Measurements from ENCODE around the gene TANGO2. TPM values are rescaled to one million over a fixed set of nuclear protein-coding genes. Genes with fewer than 3 reads are reported as not detected.

TANGO2 gene
- total RNA-seq, 1 donor from 2014 or later, result 20.9 TPM

DNA sequence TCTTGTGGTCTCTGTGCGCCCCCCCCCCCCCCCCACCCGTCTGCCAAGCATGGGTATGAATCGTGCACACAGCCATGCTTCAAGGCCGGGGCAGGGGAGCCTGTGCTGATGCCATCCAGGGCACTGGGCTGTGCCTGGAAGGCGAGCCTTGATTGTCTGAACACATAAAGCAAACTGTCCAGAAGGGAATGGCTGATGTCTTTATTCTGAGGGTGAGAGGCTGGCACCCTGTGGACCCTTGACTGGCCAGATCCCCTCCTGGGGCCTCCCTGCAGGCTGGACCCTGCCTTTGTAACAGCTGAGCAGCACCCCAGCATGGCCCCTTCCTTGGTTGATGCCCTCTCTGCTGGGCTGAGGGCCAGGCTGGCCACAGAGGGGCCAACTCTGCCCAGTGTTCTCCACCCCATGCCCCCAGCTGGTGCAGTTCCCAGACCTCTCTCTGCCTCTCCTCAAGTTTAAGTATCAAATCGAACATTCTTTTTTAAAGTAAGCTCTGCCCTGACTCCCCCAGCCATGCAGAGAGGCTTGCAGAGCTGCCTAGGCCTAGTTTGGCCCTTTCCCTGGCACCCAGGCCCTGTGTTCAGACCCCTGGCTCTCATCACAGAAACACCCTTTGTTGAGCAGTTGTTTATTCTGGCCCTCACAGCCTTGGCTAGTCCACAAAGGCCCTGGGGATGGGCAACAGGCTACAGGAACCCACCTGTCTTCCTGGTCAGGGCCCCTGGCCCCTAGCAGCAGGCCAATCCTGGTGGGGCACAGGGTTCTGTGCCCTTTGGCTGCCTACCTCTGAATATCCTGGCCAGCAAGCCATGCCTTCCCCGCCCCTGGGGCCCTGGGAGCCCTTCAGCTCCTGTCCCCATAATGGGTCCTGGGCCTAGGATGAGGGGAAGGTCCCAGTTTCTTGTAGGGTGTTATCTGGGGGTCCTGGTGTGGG is 91.0 kb downstream of the TANGO2 start:
- no peak overlapping the region for H3K4me3 ChIP-seq (ENCODE audit: low read depth, low read length)
- peaks cover 7% of the 10 kb centered on the region for H3K36me3 ChIP-seq (ENCODE audit: control insufficient read depth, insufficient read depth, low read length)
- TF ChIP-seq, protein P1, sequence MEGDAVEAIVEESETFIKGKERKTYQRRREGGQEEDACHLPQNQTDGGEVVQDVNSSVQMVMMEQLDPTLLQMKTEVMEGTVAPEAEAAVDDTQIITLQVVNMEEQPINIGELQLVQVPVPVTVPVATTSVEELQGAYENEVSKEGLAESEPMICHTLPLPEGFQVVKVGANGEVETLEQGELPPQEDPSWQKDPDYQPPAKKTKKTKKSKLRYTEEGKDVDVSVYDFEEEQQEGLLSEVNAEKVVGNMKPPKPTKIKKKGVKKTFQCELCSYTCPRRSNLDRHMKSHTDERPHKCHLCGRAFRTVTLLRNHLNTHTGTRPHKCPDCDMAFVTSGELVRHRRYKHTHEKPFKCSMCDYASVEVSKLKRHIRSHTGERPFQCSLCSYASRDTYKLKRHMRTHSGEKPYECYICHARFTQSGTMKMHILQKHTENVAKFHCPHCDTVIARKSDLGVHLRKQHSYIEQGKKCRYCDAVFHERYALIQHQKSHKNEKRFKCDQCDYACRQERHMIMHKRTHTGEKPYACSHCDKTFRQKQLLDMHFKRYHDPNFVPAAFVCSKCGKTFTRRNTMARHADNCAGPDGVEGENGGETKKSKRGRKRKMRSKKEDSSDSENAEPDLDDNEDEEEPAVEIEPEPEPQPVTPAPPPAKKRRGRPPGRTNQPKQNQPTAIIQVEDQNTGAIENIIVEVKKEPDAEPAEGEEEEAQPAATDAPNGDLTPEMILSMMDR (IDR thresholded peaks at IDR 0.05; ENCODE audit: insufficient read depth, low read length, poor library complexity, severe bottlenecking), result no peak

DNA sequence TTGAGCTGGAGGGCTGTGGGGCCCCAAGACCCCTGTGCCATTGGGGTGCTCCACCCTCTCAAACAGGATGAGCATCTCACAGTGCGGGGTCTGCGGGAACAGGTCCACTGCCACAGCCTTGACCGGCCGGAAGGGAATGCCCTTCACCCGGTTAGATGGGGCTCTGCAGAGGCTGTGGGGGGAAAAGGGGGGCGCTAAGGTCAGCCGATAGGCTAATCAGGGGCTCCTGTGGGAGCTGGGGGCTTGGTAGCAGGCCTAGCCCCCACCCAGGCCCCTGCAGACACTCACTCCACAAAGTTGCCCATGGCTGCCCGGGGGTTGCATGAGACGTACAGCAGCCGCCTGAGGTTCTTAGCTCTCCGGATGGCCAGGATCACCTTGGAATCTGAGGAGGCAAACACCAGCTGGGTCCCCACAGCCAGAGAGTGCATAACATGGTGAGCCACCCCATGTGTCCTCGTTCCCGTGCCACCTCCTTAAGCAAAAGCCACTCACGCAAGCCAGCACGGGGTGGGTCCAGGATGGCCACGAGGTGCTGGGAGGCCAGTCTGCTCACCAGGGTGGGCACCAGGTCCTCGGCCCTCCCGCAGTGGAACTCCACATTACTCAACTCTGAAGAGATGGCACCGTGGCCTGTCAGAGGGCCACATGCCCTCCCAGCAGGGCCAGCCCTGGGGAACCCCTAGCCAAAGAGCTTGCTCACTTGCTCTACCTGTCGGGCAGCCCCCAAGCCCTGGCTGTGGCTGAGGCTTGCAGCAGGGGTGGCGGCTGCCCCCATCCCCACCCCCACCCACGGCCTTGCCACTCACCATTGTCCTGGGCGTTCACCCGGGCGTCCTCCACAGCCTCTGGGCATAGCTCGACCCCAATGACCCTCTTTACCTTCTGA is 92.0 kb downstream of the TANGO2 start:
- no peaks in the 10 kb centered on the region for H3K27me3 ChIP-seq (ENCODE audit: control insufficient read depth, insufficient read depth, low read length)
- TF ChIP-seq, protein P1 (IDR thresholded peaks at IDR 0.05; ENCODE audit: insufficient read depth, low read length, poor library complexity, severe bottlenecking), result no peak
- H3K36me3 ChIP-seq (ENCODE audit: control insufficient read depth, insufficient read depth, low read length), result peaks cover 7% of the 10 kb centered on the region
- DNase-seq (ENCODE audit: low read depth), result no peak
- H3K4me3 ChIP-seq (ENCODE audit: low read depth, low read length), result no peak overlapping the region

More for the DNA sequence above, 91.0 kb downstream of the TANGO2 start:
- H3K27me3 ChIP-seq (ENCODE audit: control insufficient read depth, insufficient read depth, low read length), result no peaks in the 10 kb centered on the region
- DNase-seq (ENCODE audit: low read depth), result no peak

GRCh38 chr22:20113551-20114310 is 92.8 kb downstream of the TANGO2 start:
- TF ChIP-seq, protein P1 (IDR thresholded peaks at IDR 0.05; ENCODE audit: insufficient read depth, low read length, poor library complexity, severe bottlenecking), result no peak
- peaks cover 7% of the 10 kb centered on the region for H3K36me3 ChIP-seq (ENCODE audit: control insufficient read depth, insufficient read depth, low read length)
- DNase-seq (ENCODE audit: low read depth), result no peak

DNA sequence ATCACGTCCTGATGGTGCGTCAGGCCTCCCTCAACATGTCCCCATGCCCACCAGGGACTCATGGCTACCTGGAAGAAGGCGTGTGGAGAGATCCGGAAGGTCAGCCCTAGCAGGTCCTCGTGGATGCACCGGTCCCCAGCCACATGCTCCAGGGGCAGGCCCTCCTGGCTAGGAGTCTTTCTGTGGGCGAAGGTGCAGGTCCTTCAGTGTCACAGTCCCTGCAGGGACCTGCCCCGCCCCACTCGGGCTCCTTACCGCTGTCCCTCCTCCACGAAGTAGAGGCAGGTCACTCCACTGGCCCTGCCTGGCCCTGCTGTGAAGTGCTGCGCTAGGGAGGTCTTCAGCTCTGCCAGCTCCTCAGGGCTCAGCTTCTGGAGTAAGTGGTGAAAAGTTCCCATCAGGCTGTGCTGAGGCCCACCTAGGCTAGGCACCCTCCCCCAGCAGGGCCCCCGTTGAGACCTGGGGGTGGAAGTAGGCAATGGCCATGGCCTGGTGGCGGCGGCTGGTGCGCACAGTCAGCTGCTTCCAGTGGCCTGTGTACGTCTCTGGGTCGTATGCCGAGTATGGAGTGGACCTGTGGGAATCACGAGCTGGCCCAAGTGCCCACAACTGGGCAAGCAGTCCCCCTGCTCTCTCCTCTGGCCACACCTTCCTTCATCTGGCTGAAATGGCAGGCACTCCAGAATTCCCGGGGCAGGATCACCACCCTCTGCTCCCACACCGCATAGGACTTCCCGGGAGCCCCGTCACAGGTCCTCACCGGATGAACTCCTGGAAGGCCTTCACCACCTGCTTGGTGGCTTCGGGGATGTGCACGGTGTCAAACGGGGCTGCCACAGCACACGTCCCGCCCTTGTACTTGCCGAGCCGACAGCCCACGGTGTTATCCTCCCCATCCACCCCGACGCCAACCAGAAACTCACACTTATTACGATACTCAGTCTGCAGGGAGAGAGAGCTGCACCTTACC is 93.9 kb downstream of the TANGO2 start:
- DNase-seq (ENCODE audit: low read depth), result no peak
- peaks cover 7% of the 10 kb centered on the region for H3K36me3 ChIP-seq (ENCODE audit: control insufficient read depth, insufficient read depth, low read length)
- H3K27me3 ChIP-seq (ENCODE audit: control insufficient read depth, insufficient read depth, low read length), result no peaks in the 10 kb centered on the region
- TF ChIP-seq, protein P1 (IDR thresholded peaks at IDR 0.05; ENCODE audit: insufficient read depth, low read length, poor library complexity, severe bottlenecking), result no peak
- no peak overlapping the region for H3K4me3 ChIP-seq (ENCODE audit: low read depth, low read length)

More at GRCh38 chr22:20113551-20114310, 92.8 kb downstream of the TANGO2 start:
- Histone ChIP-seq H3K4me3 (ENCODE audit: low read depth, low read length) (no peak overlapping the region), H3K27me3 (ENCODE audit: control insufficient read depth, insufficient read depth, low read length) (no peaks in the 10 kb centered on the region)
